A549 (cell line): ENCODE results near the gene KRTAP16-1. TPM values are rescaled to one million over a fixed set of nuclear protein-coding genes. Genes with fewer than 3 reads are reported as not detected.
"Not testable (repeated sequence)": the region's sequence is repeated elsewhere in the genome, so short reads cannot be mapped to it uniquely, and the experiment has no call there.

ENCODE experiments used
- ATAC-seq, 2 experiments: fragments of 200-7000 bp in 1 of 2; fragments of >200 bp in 1 of 2; cut with Nextera tagmentation in 1 of 2; cut with Tn5 transposase in 1 of 2; 3 replicates each; pipeline versions ENCODE4 v1.8.0 to v1.9.1; 2018 to 2020; ENCODE audit warnings: mild to moderate bottlenecking in 1 of 2, moderate library complexity in 1 of 2
- CTCF ChIA-PET: fragments of 300-600 bp; sonication (Branson Sonifier 250); formaldehyde crosslinking; extraction: SDS; loops from one replicate; lab custom pipeline; 2021; ENCODE audit warnings: antibody characterized with exemption, inconsistent platforms; lab: Yijun Ruan, JAX
- POLR2A ChIA-PET: fragments of 350-600 bp; formaldehyde crosslinking; extraction: SDS; loops from one replicate; lab custom pipeline; 2021; ENCODE audit warnings: antibody characterized with exemption, inconsistent platforms; lab: Yijun Ruan, JAX
- DNase-seq, 2 experiments: peaks; one replicate each; pipeline versions ENCODE4 v3.0.0 to v3.0.0-alpha.2; 2011 to 2016; ENCODE audit warnings: low read depth in 1 of 2, low spot score in 1 of 2
- FAIRE-seq: peaks from 2 replicates; lab custom pipeline; 2011; peaks lifted over from hg19 to GRCh38; lab: Jason Lieb, UNC
- H3K27ac ChIP-seq, 2 experiments: fragments of >200 bp; sonication (Bioruptor Twin); formaldehyde crosslinking; 3 replicates each; pipeline ENCODE4 v1.5.1; 2016 to 2017
- H3K4me1 ChIP-seq: fragments of >200 bp; sonication (Bioruptor Twin); formaldehyde crosslinking; 3 replicates; pipeline ENCODE4 v1.6.1; 2016
- H3K4me2 ChIP-seq: fragments of >200 bp; sonication (Bioruptor Twin); formaldehyde crosslinking; 3 replicates; pipeline ENCODE4 v1.6.1; 2016
- H3K4me3 ChIP-seq: fragments of >200 bp; sonication (Bioruptor Twin); formaldehyde crosslinking; 3 replicates; pipeline ENCODE4 v1.5.1; 2016
- H3K9me3 ChIP-seq: fragments of >200 bp; sonication (Bioruptor Twin); formaldehyde crosslinking; 3 replicates; pipeline ENCODE4 v1.6.1; 2016
- CBX2 ChIP-seq: fragments of 200-600 bp; sonication (generic); IDR thresholded peaks from 2 replicates; pipeline ENCODE4 v1.6.1; 2016; ENCODE audit warnings: low read depth, mild to moderate bottlenecking, borderline replicate concordance
- CEBPB ChIP-seq, 2 experiments: fragments of >200 bp in 1 of 2; sonication (Bioruptor Twin) in 1 of 2; formaldehyde crosslinking in 1 of 2; IDR thresholded peaks; 2 replicates each; pipeline ENCODE4 v1.6.1; 2012 to 2016
- EHF ChIP-seq: fragments of 250-450 bp; sonication (Bioruptor Pico); IDR thresholded peaks from 2 replicates; pipeline ENCODE4 v1.5.0; 2020; ENCODE audit warnings: mild to moderate bottlenecking
- EHMT2 ChIP-seq: fragments of 200-600 bp; sonication (generic); IDR thresholded peaks from 2 replicates; pipeline ENCODE4 v1.6.1; 2016; ENCODE audit warnings: antibody characterized with exemption, low read depth, mild to moderate bottlenecking, moderate library complexity
- GATA3 ChIP-seq: IDR thresholded peaks from 2 replicates; pipeline ENCODE4 v1.6.1; 2012; ENCODE audit warnings: borderline replicate concordance
- KDM1A ChIP-seq: fragments of 200-600 bp; sonication (generic); IDR thresholded peaks from 2 replicates; pipeline ENCODE4 v1.6.1; 2016; ENCODE audit warnings: low read depth, mild to moderate bottlenecking
- NFE2L2 ChIP-seq: fragments of 150-350 bp; conservative IDR thresholded peaks from 2 replicates; pipeline ENCODE4 v1.6.1; 2014; ENCODE audit warnings: low read length
- POLR2AphosphoS2 ChIP-seq: conservative IDR thresholded peaks from 2 replicates; pipeline ENCODE4 v1.6.1; 2012; ENCODE audit warnings: low read length, improper control_type of control experiment, inconsistent platforms
- RAD21 ChIP-seq, 2 experiments: fragments of >200 bp in 1 of 2; sonication (Bioruptor Twin) in 1 of 2; formaldehyde crosslinking in 1 of 2; IDR thresholded peaks in 1 of 2; conservative IDR thresholded peaks in 1 of 2; 2 replicates in 1 of 2; 3 replicates in 1 of 2; pipeline ENCODE4 v1.6.1; 2012 to 2018; ENCODE audit warnings: inconsistent platforms in 1 of 2
- RARB ChIP-seq: fragments of 250-450 bp; sonication (Bioruptor Pico); IDR thresholded peaks from 2 replicates; pipeline ENCODE4 v1.8.0; 2021; ENCODE audit warnings: mild to moderate bottlenecking, moderate library complexity
- SMC3 ChIP-seq: fragments of >200 bp; sonication (Bioruptor Twin); formaldehyde crosslinking; IDR thresholded peaks from 3 replicates; pipeline ENCODE4 v1.6.1; 2018; ENCODE audit warnings: inconsistent platforms
- ZC3H11A ChIP-seq: fragments of 450-650 bp; IDR thresholded peaks from 2 replicates; pipeline ENCODE4 v1.6.1; 2014; ENCODE audit warnings: antibody characterized with exemption, mild to moderate bottlenecking
- WGBS: methylation state at CpG from one replicate; pipeline ENCODE4 v1.1.6; 2017; ENCODE audit errors: missing lambda C conversion rate; 5-methylcytosine and 5-hydroxymethylcytosine counted together
- polyA plus RNA-seq, 4 experiments: library from polyadenylated mRNA; depleted of rRNA in 3 of 4; stranded (reverse); fragments of >200 nt; fragmentation: RNase III in 1 of 4; extraction: RNeasy Plus Mini Kit Qiagen cat#74134 plus additional on column Dnase treatment in 1 of 4; gene quantifications; 2 replicates in 3 of 4; 3 replicates in 1 of 4; pipeline ENCODE4 v1.2.3, GENCODE V29; 2011 to 2017
- TF ChIP-seq, protein P1 (sequence below): fragments of 250-450 bp; sonication (Bioruptor Pico); IDR thresholded peaks from 2 replicates; pipeline ENCODE4 v1.5.0; 2020; ENCODE audit warnings: low read depth, mild to moderate bottlenecking, moderate library complexity

KRTAP16-1 gene
- polyA plus RNA-seq, 2 of the 4 experiments (the other 2 are of a cell fraction): not detected

DNA sequence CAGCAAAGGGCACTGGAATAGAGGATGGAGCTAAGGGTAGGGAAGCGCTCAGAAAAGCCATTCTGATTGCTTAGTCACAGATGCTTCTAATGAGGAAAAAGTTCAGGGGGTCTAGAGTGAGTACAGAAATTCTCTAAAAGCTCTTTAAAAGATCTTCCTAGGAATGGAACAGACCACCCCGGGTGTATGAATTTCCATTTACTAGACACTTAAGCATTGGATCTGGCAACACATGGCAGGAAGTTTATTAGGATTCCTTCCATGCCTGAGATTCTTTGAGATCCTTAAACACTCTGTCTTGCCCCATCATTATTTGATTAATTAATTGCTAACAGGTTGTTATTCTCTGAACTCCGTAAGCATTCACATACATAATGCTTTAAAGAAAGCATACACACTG is 25.1 kb downstream of the KRTAP16-1 start:
- DNase-seq (no peak), FAIRE-seq (no peak)
- H3K9me3 ChIP-seq: no peaks in the 10 kb centered on the region

DNA sequence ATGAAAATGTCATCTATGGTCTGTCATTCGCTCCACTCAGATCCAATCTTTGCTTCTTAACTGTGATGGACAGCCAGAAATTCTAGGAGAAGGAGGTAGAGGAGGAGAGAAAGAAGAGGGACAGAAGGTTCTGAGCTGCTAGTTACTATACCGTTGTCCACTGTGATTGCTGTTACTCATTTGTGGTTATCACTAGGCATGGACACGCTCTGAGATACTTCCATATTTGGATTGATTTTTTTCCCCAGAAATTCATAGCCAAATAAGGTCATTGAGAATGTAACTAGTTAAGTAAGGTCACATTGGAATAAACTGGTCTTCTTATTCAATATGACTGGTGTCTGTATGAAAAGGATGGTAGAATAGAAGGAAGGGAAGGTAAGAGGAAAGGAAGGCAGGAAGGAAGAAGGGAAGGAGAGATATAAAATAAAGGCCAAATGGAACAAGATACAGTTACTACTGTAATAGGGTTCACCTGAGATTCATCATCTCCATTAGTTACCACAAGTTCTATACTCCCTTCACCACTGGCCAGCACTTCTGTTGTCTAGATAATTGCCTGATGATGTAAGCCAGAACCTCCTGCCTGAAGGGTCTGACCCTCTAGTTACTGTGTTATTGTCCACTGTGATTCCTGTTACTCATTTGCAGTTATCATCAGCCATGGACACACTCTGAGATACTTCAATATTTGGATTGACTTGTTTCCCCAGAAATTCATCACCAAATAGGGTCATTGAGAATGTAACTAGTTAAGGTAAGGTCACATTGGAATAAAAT is 30.7 kb downstream of the KRTAP16-1 start:
- CTCF ChIA-PET: interaction anchor here (1.0 kb wide), 2 partner anchors 19 to 217 kb away, joined by 3 read pairs; no protein-coding TSS in a partner anchor
- POLR2A ChIA-PET: no interaction called here
- no peak overlapping the region for H3K4me3 ChIP-seq
- ATAC-seq: 0 out of 6 replicates have a peak, but pooled peaks of 1 of the 2 experiments have one; percentile 19
- WGBS: 63% methylated on average over 3 of the region's 3 CpGs
- H3K4me2 ChIP-seq: no peak overlapping the region
- no peak for DNase-seq
- H3K9me3 ChIP-seq: no peaks in the 10 kb centered on the region
- no peaks in the 10 kb centered on the region for H3K4me1 ChIP-seq
- no peak for FAIRE-seq
- TF ChIP-seq GATA3 (no peak), RARB (CRISPR knock-in tag) (no peak)
- TF ChIP-seq, protein P1, sequence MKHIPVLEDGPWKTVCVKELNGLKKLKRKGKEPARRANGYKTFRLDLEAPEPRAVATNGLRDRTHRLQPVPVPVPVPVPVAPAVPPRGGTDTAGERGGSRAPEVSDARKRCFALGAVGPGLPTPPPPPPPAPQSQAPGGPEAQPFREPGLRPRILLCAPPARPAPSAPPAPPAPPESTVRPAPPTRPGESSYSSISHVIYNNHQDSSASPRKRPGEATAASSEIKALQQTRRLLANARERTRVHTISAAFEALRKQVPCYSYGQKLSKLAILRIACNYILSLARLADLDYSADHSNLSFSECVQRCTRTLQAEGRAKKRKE (CRISPR knock-in tag): no peak
- H3K27ac ChIP-seq: no peak overlapping the region

More for the DNA sequence above, 25.1 kb downstream of the KRTAP16-1 start:
- 39% methylated on average over 3 of the region's 3 CpGs for WGBS
- no peak overlapping the region for H3K27ac ChIP-seq
- no peak overlapping the region for H3K4me3 ChIP-seq
- H3K4me1 ChIP-seq: peaks cover 20% of the 10 kb centered on the region
- ChIA-PET CTCF (interaction anchor here (1.1 kb wide), 1 partner anchor 266 kb away, joined by 3 read pairs; no protein-coding TSS in a partner anchor), POLR2A (no interaction called here)
- ATAC-seq: no peak
- peak overlapping the region; percentile 5; the same call in 1 of the 3 replicates for H3K4me2 ChIP-seq
- no peak for TF ChIP-seq POLR2AphosphoS2
- no peak for TF ChIP-seq EHF (CRISPR knock-in tag)
- TF ChIP-seq EHMT2: no peak
- TF ChIP-seq SMC3: no peak

DNA sequence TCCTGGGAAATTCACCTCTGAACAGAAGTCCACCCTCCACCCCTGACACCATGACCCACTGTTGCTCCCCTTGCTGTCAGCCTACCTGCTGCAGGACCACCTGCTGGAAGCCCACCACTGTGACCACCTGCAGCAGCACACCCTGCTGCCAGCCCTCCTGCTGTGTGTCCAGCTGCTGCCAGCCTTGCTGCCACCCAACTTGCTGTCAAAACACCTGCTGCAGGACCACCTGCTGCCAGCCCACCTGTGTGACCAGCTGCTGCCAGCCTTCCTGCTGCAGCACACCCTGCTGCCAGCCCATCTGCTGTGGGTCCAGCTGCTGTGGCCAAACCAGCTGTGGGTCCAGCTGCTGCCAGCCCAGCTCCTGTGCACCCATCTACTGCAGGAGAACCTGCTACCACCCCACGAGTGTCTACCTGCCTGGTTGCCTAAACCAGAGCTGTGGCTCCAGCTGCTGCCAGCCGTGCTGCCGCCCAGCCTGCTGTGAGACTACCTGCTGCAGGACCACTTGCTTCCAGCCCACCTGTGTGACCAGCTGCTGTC is 33.4 kb downstream of the KRTAP16-1 start, which contains the start of gene KRTAP9-7:
Gene KRTAP9-7 (plus strand): TSS at position 51 of the 543 bp plus-strand sequence. CDS start 0 bp downstream, at position 51.
- H3K4me3 ChIP-seq, H3K4me2 ChIP-seq, H3K4me1 ChIP-seq, H3K9me3 ChIP-seq, DNase-seq, H3K27ac ChIP-seq, FAIRE-seq, ATAC-seq, POLR2A ChIA-PET: not testable (repeated sequence)
- CTCF ChIA-PET: interaction anchor here (1.0 to 1.1 kb wide), 2 partner anchors 11 to 108 kb away, joined by 3 to 4 read pairs; no protein-coding TSS in a partner anchor
- 88% methylated on average over 2 of the region's 3 CpGs for WGBS

DNA sequence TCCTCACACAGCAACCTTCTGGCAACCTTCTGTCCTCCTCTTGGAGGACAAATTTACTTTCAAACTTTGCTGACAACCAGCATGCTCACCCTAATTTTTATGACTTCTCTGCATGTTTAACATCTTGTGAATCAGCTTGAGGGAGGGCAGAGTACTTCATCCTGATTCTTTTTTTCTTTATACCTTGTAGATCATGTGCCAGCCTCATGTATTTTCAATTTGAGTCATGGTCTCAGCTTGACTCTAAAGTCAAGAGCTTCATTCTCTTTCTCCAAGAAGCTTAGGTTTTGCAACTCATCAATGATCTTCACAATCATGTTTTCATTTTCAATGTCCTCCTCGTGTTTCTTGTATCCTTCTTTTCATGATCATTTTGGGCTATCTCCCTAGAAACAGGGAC is 37.3 kb downstream of the KRTAP16-1 start:
- 8% methylated on average over 1 of the region's 1 CpG for WGBS
- Histone ChIP-seq H3K9me3 (no peaks in the 10 kb centered on the region), H3K27ac (no peak overlapping the region), H3K4me1 (no peaks in the 10 kb centered on the region), H3K4me2 (no peak overlapping the region), H3K4me3 (no peak overlapping the region)
- ChIA-PET POLR2A (no interaction called here), CTCF (interaction anchor here (0.8 kb wide), 1 partner anchor 277 kb away, joined by 3 read pairs; no protein-coding TSS in a partner anchor)
- DNase-seq (no peak), ATAC-seq (no peak), FAIRE-seq (peak; percentile 49)
- TF ChIP-seq NFE2L2: no peak
- no peak for TF ChIP-seq CBX2
- TF ChIP-seq CEBPB (IDR thresholded peaks at IDR 0.05): no peak
- no peak for TF ChIP-seq KDM1A
- TF ChIP-seq RAD21 (conservative IDR thresholded peaks at IDR 0.05 in 1 of 2, IDR thresholded peaks at IDR 0.05 in 1 of 2): no peak
- no peak for TF ChIP-seq ZC3H11A

- FAIRE-seq, H3K4me1 ChIP-seq, ATAC-seq, DNase-seq, H3K4me3 ChIP-seq, H3K4me2 ChIP-seq, POLR2A ChIA-PET, H3K9me3 ChIP-seq, H3K27ac ChIP-seq: not testable (repeated sequence)
- CTCF ChIA-PET: interaction anchor here (0.8 kb wide), 1 partner anchor 277 kb away, joined by 3 read pairs; no protein-coding TSS in a partner anchor
- WGBS: 0% methylated on average over 1 of the region's 1 CpG
Measured at GRCh38 chr17:41271323-41271722, 37.8 kb downstream of the KRTAP16-1 start.
